Stimulated activated CD4-positive, alpha-beta T cell treated with anti-CD3 and anti-CD28 coated beads, TNF-alpha, amount 100 ng/mL, for 4 hours (primary cell): ENCODE measurements around the gene GASK1B.

ENCODE experiments used
- DNase-seq, 3 experiments: peaks; one replicate each; pipeline ENCODE4 v3.0.0-alpha.2; 2020; ENCODE audit warnings: low read depth in 3 of 3

Gene GASK1B

DNA sequence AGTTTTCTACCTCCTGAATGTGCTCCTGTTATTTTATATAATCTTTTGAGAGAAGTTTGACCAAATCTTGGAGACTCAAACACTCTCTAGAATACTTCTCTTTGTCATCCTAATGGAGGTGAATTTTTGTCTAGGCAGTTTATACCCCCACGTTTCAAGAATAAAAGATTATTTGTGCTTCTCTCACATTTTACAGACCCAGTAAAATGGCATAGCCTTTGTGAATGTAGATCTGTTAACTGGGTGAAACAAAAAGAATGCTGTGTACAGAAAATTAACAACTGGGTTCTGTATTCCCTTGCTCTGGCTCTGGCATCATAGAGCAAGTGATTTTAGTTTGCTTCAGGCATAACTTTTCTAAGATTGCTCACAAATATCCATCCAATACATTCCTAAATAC lies 26.1 kb downstream of the GASK1B start:
- no peak for DNase-seq

DNA sequence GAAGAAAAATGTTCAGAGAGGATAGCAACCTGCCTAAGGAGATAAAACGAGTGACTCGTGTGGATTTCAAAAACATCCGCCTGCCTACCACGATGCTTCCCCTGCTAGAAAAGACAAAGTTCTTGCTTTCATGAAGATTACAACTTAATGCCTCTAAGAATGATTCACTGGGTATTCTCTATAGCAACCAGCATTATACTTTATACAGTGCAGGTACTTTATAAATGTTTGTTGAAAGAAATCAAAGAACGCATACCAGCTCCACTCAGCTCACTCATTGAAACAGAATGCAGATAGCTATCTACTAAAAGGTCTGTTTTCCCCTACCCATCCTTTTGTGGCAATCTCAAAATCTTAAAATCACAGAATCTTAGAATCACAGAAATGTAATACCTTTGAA lies 33.7 kb downstream of the GASK1B start:
- DNase-seq, result no peak

DNA sequence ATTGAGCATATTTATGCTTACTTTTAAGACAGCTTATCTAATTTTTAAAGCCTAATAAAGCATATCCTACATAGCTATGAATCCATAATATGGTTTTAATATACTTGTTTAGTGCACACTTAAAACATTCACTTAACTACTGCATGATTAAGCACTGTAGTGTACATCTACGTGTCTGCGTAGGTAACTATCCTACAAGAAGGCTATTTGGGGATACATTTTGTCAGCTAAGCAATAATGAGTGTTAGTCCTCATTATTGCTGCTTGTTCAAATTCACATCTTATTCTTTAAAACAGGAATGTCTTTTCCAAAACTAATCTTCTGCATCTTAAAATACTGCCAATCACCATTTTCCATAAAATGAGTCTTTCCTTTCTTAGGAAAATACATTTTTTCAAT lies 38.6 kb downstream of the GASK1B start:
- no peak for DNase-seq

DNA sequence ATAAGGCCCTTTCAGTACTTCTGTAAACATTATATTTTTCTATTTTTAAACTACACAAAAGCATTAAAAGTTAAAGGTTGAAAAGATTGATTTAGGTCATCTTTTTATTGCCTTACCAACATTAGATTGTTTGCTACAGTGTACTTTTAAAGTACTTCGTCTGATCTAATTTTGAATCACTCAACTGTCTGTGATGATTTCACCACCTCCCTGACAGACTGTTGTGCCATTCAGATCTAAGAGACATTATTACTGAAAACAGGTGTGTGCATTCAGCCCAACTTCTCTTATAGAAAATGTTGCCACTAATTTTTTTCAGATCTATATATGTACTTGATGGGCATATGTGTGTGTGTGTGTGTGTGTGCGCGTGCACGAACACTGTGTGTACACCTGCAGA lies 39.3 kb downstream of the GASK1B start:
- no peak for DNase-seq

DNA sequence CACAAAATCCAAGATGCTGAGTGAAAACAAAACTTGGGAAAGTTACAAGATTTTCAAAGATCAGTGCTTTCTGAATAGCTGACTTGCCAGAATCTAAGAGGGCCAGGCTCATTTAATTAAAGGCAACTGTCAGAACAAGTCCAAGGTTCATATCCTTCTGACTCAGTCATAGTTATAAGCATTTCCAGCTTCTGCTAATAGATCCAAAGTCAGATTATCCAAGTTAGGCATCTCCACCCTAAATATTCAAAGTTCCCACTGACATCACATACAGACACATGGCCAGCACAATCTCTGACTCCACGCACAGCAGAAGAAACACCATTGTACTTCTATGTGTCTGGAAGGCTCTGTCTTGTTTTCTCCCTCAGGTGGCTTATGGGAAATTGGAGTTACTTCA lies 41.8 kb downstream of the GASK1B start:
- DNase-seq, result no peak

DNA sequence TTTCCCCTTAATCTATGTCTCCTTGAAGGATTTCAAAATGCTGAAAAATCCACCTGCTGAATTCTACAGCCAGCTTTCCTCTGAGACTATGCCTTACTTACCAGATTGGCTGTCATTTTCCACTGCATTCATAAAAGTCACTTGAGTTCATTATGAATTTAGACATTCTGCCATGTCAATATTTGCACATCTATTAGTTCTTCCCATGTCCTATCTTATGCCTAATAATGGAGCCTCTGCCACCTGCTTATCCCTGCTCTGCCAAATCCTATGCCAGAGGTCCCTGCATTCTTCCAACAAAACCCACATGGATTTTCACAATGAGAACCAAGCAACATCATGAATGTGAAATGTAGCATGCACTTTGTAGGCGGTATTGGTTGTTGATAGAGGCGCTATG lies 42.6 kb downstream of the GASK1B start:
- no peak for DNase-seq

DNA sequence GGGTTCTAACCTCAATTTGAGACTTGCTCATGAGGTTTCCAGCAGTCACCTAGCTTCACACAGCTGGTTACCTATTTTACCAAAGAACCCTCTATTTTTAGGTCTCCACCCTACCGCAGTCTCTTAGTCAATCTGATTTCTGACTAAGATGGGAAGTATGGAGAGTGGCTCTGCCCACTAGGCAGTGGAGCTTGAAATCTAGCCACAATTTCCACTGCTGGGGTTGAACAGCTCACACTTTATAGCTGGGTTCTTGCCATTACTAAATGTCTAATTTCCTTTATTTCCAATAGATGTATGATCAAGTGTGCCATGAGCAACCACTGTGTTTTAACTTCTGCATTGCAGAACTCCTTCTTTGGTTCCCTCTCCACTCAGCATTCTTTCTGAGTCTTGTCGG lies 43.1 kb downstream of the GASK1B start:
- no peak for DNase-seq

DNA sequence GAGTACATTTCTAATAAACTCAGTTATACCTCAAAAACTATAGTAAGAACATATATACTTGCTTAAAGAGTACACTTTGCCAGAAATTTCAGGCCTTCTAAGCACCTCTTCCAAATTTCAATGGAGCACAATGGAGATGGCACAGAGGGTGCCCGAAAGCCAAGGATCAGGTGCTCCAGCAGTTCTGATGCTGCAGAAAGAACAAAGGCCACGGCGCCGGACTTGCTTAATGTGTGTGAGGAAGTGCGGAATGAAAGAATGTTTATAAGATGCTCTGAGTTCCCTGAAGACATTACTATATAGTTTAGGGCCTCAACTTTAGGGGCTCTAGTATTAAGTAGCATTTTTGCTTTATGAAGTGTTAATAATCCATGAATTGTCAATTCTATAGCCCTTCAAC lies 44.3 kb downstream of the GASK1B start:
- DNase-seq, result no peak

DNA sequence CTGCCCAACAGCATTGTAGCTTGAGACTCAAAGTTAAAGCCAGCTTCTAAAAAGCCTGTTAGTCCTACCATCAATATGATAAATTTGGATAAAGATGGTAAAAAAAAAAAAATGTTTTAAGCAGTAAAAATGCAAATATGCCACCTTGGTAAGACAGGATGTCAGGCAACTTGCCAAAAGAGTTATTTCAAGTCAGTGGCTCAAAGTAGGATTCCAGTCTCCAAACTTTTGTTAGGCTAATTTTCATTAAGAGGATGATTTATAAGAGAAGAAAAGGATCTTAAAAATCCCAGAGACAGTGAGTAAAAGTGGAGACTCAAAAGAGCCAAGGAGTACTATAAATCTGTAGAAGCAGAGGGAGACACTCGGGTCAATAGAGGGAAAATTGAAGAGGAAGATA lies 47.5 kb downstream of the GASK1B start:
- DNase-seq, result no peak
